Measurements from ENCODE around the gene SRSF10. TPM values are rescaled to one million over a fixed set of nuclear protein-coding genes. Genes with fewer than 3 reads are reported as not detected.

The SRSF10 gene
- total RNA-seq, 1 donor from 2014 or later: 91.4 TPM

Other genes with a start within 250 kb of the SRSF10 start
- 22.9 and 27.3 TPM in 2 replicates for gene ELOA, start 236.9 kb downstream of the SRSF10 start, total RNA-seq
- gene PITHD1, start 201.9 kb downstream of the SRSF10 start, total RNA-seq: 45.6 and 48.2 TPM in 2 replicates
- gene LYPLA2, start 189.2 kb downstream of the SRSF10 start, total RNA-seq: 97.6 and 110 TPM in 2 replicates
- 47.1 and 59.4 TPM in 2 replicates for gene GALE, start 179.6 kb downstream of the SRSF10 start, total RNA-seq
- 33.8 and 35.7 TPM in 2 replicates for gene HMGCL, start 154.9 kb downstream of the SRSF10 start, total RNA-seq
- gene FUCA1, start 112.0 kb downstream of the SRSF10 start, total RNA-seq: 8.6 and 11.9 TPM in 2 replicates
- not detected in 2 replicates for gene CNR2, start 67.0 kb downstream of the SRSF10 start, total RNA-seq
- gene PNRC2, start 20.5 kb downstream of the SRSF10 start, total RNA-seq: 105 and 149 TPM in 2 replicates
- 0.13 and 0.14 TPM in 2 replicates for gene MYOM3, start 131.8 kb upstream of the SRSF10 start, total RNA-seq
- not detected in 2 replicates for gene IL22RA1, start 162.8 kb upstream of the SRSF10 start, total RNA-seq
- not detected in 2 replicates for gene IFNLR1, start 207.0 kb upstream of the SRSF10 start, total RNA-seq

All from pulmonary artery endothelial cell (primary cell).